Stomach smooth muscle (tissue), 2 donors: ENCODE results near the gene AMZ1.
A peak's percentile ranks its signal among the peaks of the same experiment; 100 is the strongest.

ENCODE experiments used
- H3K27ac ChIP-seq: one replicate; pipeline ENCODE4 v1.7.0; 2013; ENCODE audit warnings: mild to moderate bottlenecking, low read length, inconsistent platforms
- H3K27me3 ChIP-seq, 2 donors: one replicate each; pipeline ENCODE4 v1.7.0; 2013; ENCODE audit warnings: low read length in 2 of 2; ENCODE audit not compliant: insufficient read depth in 2 of 2, control insufficient read depth in 1 of 2
- H3K36me3 ChIP-seq, 2 donors: one replicate each; pipeline ENCODE4 v1.7.0; 2013; ENCODE audit warnings: low read length in 2 of 2; ENCODE audit not compliant: control insufficient read depth in 2 of 2, insufficient read depth in 2 of 2
- H3K4me1 ChIP-seq: one replicate; pipeline ENCODE4 v1.7.0; 2013; ENCODE audit warnings: low read length; ENCODE audit not compliant: control insufficient read depth, insufficient read depth
- H3K4me3 ChIP-seq, 2 donors: one replicate each; pipeline ENCODE4 v1.7.0; 2013; ENCODE audit warnings: low read length in 2 of 2
- H3K9ac ChIP-seq, 2 donors: one replicate each; pipeline ENCODE4 v1.7.0; 2013; ENCODE audit warnings: low read length in 2 of 2, mild to moderate bottlenecking in 1 of 2
- H3K9me3 ChIP-seq, 2 donors: one replicate each; pipeline ENCODE4 v1.7.0; 2013; ENCODE audit warnings: low read length in 2 of 2; ENCODE audit not compliant: control insufficient read depth in 2 of 2
- donor health status: healthy.
- donor health status: Pancreatic carcinoma.

AMZ1 gene, protein sequence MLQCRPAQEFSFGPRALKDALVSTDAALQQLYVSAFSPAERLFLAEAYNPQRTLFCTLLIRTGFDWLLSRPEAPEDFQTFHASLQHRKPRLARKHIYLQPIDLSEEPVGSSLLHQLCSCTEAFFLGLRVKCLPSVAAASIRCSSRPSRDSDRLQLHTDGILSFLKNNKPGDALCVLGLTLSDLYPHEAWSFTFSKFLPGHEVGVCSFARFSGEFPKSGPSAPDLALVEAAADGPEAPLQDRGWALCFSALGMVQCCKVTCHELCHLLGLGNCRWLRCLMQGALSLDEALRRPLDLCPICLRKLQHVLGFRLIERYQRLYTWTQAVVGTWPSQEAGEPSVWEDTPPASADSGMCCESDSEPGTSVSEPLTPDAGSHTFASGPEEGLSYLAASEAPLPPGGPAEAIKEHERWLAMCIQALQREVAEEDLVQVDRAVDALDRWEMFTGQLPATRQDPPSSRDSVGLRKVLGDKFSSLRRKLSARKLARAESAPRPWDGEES

DNA sequence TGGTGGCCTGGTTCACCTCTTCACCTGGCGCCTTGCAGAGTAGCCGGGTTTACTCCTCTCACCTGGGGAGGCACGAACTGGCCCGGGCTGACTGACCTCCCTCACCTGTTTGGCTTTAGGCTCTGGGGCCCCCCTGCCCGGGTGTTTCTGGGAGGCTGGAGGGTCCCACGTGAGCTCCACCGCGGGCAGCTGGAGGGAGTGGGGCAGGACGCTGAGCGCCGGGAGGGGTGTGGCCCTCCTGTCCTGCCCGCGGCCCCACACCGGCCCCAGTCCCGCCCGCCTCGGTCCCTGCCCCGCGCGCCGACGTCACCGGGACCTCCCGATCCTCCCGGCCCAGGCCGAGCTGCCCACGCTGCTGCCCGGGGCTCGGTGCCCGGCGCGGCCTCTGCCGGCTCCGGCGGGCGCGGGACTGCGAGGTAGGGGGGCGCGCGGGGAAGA lies at the start of gene AMZ1:
TSS of gene AMZ1 (plus strand) at position 322 of the 438 bp plus-strand sequence. CDS start 12,250 bp downstream, outside the sequence.
- H3K27ac ChIP-seq = no peak within 1 kb of the TSS
- H3K27me3 ChIP-seq = peaks cover 23 to 35% of the 10 kb centered on the region in 2 donors
- peaks cover 13% of the 10 kb centered on the region for H3K4me1 ChIP-seq
- H3K36me3 ChIP-seq = no peaks in the 10 kb centered on the region
- no peak within 1 kb of the TSS for H3K9ac ChIP-seq
- H3K4me3 ChIP-seq = peak within 1 kb of the TSS in 1 of 2 donors; percentile 40
- no peaks in the 10 kb centered on the region for H3K9me3 ChIP-seq

DNA sequence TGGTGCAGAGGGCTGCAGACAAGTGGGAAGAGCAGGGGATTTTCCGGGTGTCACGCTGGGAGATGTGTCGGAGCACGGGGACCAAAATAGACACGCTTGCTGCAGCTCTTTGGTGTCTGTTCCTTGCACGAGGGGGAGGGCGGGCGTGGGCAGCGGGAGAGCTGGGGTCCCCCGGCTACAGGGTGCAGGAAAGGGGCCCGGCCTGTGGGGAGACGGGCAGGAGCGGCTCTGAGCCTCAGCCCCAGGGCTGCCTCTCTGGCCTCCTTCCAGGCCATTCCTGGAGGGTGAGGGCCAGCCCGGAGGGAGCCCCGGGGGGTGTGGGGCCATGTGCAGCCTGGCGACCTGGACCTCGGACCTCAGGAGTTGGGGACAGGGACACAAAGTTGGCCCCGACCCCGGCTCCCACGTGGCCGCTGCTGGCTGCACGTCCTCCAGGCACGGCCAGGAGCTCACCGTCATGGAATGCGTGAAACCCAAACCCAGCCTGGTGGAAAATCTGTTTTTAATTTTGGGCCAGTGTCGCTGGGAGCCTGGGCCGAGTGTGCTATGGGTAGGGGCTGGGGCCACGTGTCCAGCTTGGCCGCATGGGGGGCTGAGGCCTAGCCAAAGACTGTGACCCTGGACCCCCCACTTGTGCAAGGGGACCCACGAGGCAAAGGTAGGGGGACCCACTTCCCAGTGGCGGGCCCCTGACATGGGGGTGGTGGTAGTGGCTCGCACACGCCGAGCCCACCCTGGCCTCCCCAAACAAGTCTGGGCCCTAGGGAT lies 49.6 kb upstream of the AMZ1 start:
- H3K27ac ChIP-seq = peak overlapping the region; percentile 24
- no peaks in the 10 kb centered on the region for H3K36me3 ChIP-seq
- peaks cover 81% of the 10 kb centered on the region for H3K4me1 ChIP-seq
- no peaks in the 10 kb centered on the region for H3K9me3 ChIP-seq
- peak overlapping the region in 1 of 2 donors; percentile 29 for H3K4me3 ChIP-seq
- H3K27me3 ChIP-seq = no peaks in the 10 kb centered on the region
- H3K9ac ChIP-seq = no peak overlapping the region

DNA sequence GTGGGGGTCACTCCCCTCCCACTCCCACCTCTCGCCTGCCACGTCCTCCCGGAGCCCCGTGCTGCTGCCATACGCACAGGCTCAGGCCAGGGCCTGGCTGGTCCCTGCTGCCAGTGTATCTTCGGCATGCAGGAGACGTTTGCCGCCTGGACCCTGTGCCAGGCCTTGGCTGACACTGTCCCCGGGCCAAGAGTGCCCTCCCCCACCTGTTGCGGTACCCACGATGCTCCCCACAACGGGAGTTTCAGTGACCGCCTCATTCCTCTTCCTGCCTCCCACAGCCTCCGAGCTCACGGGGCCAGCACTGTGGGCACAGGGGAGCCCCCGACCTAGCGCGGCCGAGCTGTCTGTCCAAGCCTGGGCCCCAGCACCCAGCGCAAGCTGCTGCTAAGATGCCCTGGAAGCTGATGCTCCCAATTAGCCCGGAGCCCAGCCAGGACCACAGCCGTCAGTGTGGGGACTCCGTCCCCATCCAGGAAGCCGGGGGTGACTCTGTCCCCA lies 48.8 kb upstream of the AMZ1 start:
- Histone ChIP-seq H3K27me3 (no peaks in the 10 kb centered on the region), H3K9me3 (no peaks in the 10 kb centered on the region), H3K4me3 (no peak overlapping the region), H3K27ac (no peak overlapping the region), H3K4me1 (peaks cover 72% of the 10 kb centered on the region), H3K9ac (no peak overlapping the region), H3K36me3 (no peaks in the 10 kb centered on the region)

DNA sequence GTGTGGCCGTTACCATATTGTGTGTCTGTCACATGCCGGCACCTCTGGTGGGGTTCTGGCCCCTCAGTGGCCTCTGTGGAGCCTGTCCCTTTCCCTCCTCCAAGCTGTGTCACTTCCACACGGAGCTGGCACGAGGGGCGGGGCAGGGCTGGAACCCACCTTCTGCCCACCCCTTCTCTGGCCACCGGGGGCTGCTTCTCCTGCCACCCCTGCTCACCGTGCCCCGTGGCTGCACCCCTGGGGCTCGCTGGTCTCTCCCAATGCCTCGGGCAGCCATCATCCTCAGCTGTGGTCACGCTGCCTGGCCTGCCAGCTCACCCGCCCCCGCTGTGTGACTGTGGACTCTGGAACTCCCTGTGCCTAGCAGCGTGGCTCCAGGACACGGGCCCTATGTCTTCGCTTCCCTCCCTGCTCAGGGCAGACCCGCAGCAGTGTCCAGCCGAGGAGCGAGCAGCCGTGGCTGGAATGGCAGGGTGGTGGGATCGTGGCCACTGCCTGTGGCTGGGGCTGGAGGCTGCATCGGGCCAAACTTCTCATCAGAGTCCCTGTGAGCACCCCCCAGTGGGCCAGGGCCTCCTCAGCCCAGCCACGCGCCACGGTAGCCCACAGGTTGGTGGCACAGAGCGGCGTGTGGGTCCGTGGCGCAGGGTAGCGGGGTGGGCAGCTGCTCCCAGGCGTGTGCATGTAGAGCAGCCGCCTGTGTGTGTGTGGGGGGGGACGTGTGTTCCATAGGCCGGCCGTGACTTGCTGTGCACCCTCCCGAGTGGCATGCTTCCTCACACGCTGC lies 48.1 kb upstream of the AMZ1 start:
- no peak overlapping the region for H3K9ac ChIP-seq

DNA sequence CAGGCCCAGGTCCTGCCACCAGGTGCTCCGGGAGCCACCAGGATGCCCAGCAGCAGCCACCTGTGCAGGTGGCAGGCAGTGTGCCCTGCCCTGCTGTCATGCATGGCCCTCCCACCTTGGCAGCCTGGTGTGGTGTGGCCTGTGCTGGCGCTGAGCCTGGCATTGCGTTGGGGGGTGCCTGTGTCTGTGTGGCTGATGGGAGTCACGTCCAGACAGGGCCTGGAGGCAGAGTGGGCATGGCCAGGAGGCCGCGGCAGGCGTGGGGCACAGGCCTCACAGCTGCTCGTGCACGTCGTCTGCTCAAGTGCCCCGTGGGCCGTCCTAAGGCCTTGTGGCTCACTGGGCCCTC lies 47.5 kb upstream of the AMZ1 start:
- no peak overlapping the region for H3K9ac ChIP-seq
- H3K4me3 ChIP-seq = no peak overlapping the region
- H3K4me1 ChIP-seq = peaks cover 67% of the 10 kb centered on the region

More for the DNA sequence above, 48.1 kb upstream of the AMZ1 start:
- no peaks in the 10 kb centered on the region for H3K36me3 ChIP-seq
- H3K27ac ChIP-seq = no peak overlapping the region
- H3K27me3 ChIP-seq = no peaks in the 10 kb centered on the region
- no peaks in the 10 kb centered on the region for H3K9me3 ChIP-seq
- peaks cover 69% of the 10 kb centered on the region for H3K4me1 ChIP-seq
- no peak overlapping the region for H3K4me3 ChIP-seq

DNA sequence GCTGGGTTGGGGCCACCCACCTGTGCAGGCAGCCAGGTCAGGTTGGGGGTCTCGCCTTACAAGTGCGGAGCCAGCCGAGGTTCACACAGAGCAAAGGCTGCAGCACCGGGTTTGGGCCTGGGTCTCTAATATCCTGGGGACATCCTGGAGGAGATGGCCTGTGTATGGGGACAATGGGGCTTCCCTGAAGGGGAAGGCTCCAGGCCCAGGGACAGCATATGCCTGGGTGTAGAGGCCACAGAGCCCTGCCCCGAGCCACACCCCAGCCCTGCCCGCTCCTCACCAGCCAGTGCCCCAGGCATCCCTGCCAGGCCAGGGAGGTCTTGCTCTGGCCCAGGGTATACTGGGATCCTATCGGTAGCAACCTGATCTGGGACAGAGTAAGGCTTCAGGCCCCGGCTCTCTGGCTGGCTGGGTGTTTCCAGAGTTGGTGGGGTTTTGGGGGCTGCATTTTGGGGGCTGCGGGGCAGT lies 47.1 kb upstream of the AMZ1 start:
- no peaks in the 10 kb centered on the region for H3K27me3 ChIP-seq
- H3K4me1 ChIP-seq = peaks cover 62% of the 10 kb centered on the region

More for the DNA sequence above, 47.5 kb upstream of the AMZ1 start:
- Histone ChIP-seq H3K27me3 (no peaks in the 10 kb centered on the region), H3K36me3 (no peaks in the 10 kb centered on the region), H3K9me3 (no peaks in the 10 kb centered on the region), H3K27ac (no peak overlapping the region)

DNA sequence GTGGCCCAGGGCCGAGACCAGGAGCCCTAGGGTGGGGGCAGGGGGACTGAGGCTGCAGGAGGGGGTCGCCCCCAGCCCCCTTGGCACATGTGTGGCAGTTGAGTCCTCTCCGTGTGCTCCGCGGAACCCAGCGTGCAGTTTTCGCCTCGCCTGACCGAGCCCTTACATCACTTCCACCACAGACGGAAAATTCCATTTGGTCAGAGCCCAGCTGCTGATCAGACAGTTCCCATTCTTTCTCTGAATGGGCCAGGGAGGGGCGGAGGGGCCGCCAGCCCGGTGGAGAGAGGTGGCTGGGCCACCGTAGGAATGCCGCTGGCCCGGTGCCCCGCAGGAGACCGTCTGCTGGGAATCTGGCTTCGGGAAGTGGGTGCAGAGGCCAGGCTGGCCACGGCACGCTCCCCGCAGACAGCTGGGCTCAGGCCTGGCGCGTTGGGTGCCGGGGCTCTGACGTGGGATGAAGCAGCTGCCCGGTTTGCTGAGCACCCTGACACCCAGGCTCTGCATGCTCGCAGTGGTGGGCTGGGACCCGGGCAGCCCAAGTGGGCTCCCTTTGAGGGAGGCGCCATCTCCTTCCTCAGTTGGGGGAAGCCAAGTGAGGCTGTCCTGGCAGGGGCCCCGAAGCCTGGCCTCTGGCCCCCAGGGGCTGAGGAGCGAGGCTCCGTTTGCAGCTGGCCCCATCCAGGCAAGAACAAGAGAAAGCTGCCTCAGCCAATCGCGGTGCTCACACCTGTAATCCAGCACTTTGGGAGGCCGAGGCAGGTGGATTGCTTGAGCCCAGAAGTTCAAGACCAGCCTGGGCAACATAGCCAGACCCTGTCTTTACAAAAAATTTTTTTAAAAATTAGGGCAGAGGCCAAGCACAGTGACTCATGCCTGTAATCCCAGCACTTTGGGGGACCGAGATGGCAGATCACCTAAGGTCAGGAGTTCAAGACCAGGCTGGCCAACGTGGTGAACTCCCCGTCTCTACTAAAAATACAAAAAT lies 46.3 kb upstream of the AMZ1 start:
- Histone ChIP-seq H3K27ac (peak overlapping the region; percentile 41), H3K4me3 (peak overlapping the region; percentile 46 to 64), H3K36me3 (no peaks in the 10 kb centered on the region), H3K9me3 (no peaks in the 10 kb centered on the region), H3K27me3 (no peaks in the 10 kb centered on the region), H3K9ac (peak overlapping the region; percentile 41 to 42), H3K4me1 (peaks cover 55% of the 10 kb centered on the region)

More for the DNA sequence above, 47.1 kb upstream of the AMZ1 start:
- H3K9ac ChIP-seq = no peak overlapping the region
- peak overlapping the region in 1 of 2 donors; percentile 46 for H3K4me3 ChIP-seq
- no peaks in the 10 kb centered on the region for H3K36me3 ChIP-seq
- no peaks in the 10 kb centered on the region for H3K9me3 ChIP-seq
- H3K27ac ChIP-seq = peak overlapping the region; percentile 41

DNA sequence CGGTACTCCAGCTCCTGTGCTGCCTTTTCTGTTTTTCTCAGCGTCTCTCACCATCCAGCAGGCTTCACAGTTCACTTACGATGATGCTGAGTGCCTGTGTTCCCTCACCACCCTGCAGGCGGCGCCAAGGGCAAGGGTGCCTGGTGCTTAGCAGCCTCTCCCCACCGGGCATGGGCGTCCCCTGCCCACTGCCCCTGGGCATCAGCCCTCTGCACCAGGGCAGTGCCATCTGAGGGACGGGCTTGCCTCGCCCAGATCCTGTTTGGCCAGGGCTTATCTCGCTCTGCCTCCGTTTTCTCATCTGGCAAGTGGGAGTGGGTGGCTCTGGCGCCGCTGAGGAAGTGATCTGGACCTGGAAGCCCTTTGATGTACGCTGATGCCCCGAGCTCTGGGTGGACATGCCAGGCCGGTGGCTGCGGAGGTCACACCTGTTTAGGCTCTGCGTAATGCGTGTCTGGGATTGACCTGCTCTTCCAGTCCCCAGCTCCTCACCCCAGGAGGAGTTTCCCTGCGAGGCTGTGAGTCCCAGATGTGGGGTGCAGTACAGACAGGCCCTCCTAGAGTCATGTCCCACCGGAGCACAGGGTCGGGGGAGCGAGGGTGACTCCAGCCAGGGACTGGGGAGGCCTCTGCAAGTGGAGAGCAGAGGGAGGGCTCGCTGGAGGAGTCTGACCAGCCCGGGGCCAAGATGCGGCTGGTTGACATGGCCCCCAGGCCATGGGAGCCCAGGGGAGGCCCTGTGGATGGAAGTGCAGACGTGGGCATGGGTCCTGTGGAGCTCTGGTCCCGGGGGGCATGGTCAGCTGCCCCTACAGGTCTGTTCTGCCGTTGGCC lies 44.4 kb upstream of the AMZ1 start:
- Histone ChIP-seq H3K4me3 (no peak overlapping the region), H3K36me3 (peaks cover 0 to 3% of the 10 kb centered on the region in 2 donors), H3K9ac (no peak overlapping the region), H3K9me3 (no peaks in the 10 kb centered on the region), H3K27me3 (no peaks in the 10 kb centered on the region), H3K4me1 (peaks cover 40% of the 10 kb centered on the region), H3K27ac (no peak overlapping the region)

DNA sequence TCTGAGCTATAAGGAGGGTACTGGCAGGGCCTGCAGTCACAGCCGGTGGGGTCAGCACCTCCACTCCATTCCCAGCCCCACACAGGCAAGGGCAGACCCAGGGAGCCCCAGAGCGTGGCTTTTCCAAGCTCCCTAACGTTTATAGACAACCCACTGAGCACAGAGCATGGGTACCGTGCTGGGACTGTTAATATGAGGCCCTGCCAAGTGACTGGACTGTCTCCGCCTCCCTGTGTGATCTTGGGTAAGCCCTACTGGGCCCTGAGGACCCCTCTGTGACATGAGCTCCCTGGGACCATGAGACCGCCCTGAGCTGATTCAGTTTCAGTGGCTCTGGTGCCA lies 43.8 kb upstream of the AMZ1 start:
- Histone ChIP-seq H3K36me3 (peaks cover 0 to 3% of the 10 kb centered on the region in 2 donors), H3K27me3 (no peaks in the 10 kb centered on the region), H3K27ac (no peak overlapping the region), H3K9me3 (no peaks in the 10 kb centered on the region), H3K9ac (no peak overlapping the region), H3K4me3 (no peak overlapping the region), H3K4me1 (peaks cover 34% of the 10 kb centered on the region)
